GM18511 (cell line): ENCODE results near the gene GSG1L2.

Experiments used
- ATAC-seq: cut with Tn5 transposase; IDR thresholded peaks from one replicate; pipeline ENCODE4 v1.9.1; 2021; ENCODE audit warnings: mild to moderate bottlenecking, moderate library complexity; ENCODE audit not compliant: unreplicated experiment

GSG1L2 gene

GRCh38 chr17:9821921-9822320 lies at the start of gene GSG1L2:
GSG1L2 (minus strand) TSS chr17:9822079; CDS start chr17:9822071, 8 bp downstream.
- ATAC-seq: no peak

- no peak for ATAC-seq
These were observed 46.7 kb upstream of the GSG1L2 start for GRCh38 chr17:9868552-9868951.

- ATAC-seq: no peak
These were observed 43.7 kb upstream of the GSG1L2 start for GRCh38 chr17:9865586-9865985.

GRCh38 chr17:9862949-9863348 lies 41.1 kb upstream of the GSG1L2 start:
- ATAC-seq: no peak

- ATAC-seq: no peak
These were observed 40.3 kb upstream of the GSG1L2 start for GRCh38 chr17:9862220-9862619.

GRCh38 chr17:9860851-9861250 lies 39.0 kb upstream of the GSG1L2 start:
- no peak for ATAC-seq

- no peak for ATAC-seq
These were observed 37.9 kb upstream of the GSG1L2 start for GRCh38 chr17:9859781-9860180.

GRCh38 chr17:9855036-9855435 lies 33.2 kb upstream of the GSG1L2 start:
- no peak for ATAC-seq

- ATAC-seq: no peak
These were observed 32.4 kb upstream of the GSG1L2 start for GRCh38 chr17:9854255-9854654.

GRCh38 chr17:9850151-9850550 lies 28.3 kb upstream of the GSG1L2 start:
- ATAC-seq: no peak

- ATAC-seq: no peak
These were observed 23.4 kb upstream of the GSG1L2 start for GRCh38 chr17:9845306-9845705.

- ATAC-seq: no peak
These were observed 22.3 kb upstream of the GSG1L2 start for GRCh38 chr17:9844153-9844552.

GRCh38 chr17:9843152-9844010 lies 21.5 kb upstream of the GSG1L2 start:
- no peak for ATAC-seq

GRCh38 chr17:9842057-9842758 lies 20.3 kb upstream of the GSG1L2 start:
- no peak for ATAC-seq

GRCh38 chr17:9839433-9839832 lies 17.6 kb upstream of the GSG1L2 start:
- no peak for ATAC-seq

GRCh38 chr17:9837551-9838471 lies 15.9 kb upstream of the GSG1L2 start:
- no peak for ATAC-seq

- ATAC-seq: no peak
These were observed 12.0 kb upstream of the GSG1L2 start for GRCh38 chr17:9833922-9834321.

- no peak for ATAC-seq
These were observed 8.8 kb upstream of the GSG1L2 start for GRCh38 chr17:9830711-9831110.

- no peak for ATAC-seq
These were observed 7.5 kb upstream of the GSG1L2 start for GRCh38 chr17:9829343-9829742.

GRCh38 chr17:9828296-9829295 lies 6.7 kb upstream of the GSG1L2 start:
- no peak for ATAC-seq
